Sigmoid colon (tissue), 7 donors: ENCODE data around the gene SMAD9. TPM values are rescaled to one million over a fixed set of nuclear protein-coding genes. Genes with fewer than 3 reads are reported as not detected.
A peak's percentile ranks its signal among the peaks of the same experiment; 100 is the strongest.

Source experiments
- DNase-seq: peaks from one replicate; pipeline ENCODE4 v3.0.0-alpha.2; 2019
- H3K27ac ChIP-seq, 4 donors: fragments of 200-600 bp; sonication (generic); one replicate each; pipeline ENCODE4 v1.5.1; 2016 to 2019; ENCODE audit warnings: mild to moderate bottlenecking in 1 of 4
- H3K27me3 ChIP-seq, 3 donors: fragments of 200-600 bp; sonication (generic); one replicate each; pipeline ENCODE4 v1.5.1; 2019; ENCODE audit warnings: mild to moderate bottlenecking in 1 of 3
- H3K36me3 ChIP-seq, 4 donors: fragments of 200-600 bp; sonication (generic); one replicate each; pipeline ENCODE4 v1.5.1; 2016 to 2019
- H3K4me1 ChIP-seq, 4 donors: fragments of 200-600 bp; sonication (generic); one replicate each; pipeline ENCODE4 v1.5.1; 2017 to 2019
- H3K4me3 ChIP-seq, 4 donors: fragments of 200-600 bp; sonication (generic); one replicate each; pipeline ENCODE4 v1.5.1; 2017 to 2019; ENCODE audit warnings: mild to moderate bottlenecking in 2 of 4, moderate library complexity in 1 of 4
- H3K9me3 ChIP-seq, 4 donors: fragments of 200-600 bp in 3 of 4; sonication (generic) in 3 of 4; one replicate each; pipeline versions ENCODE4 v1.5.1 to v1.6.1; 2013 to 2019
- CTCF ChIP-seq, 4 experiments: fragments of 450-650 bp in 3 of 4; fragments of 200-600 bp in 1 of 4; IDR thresholded peaks; one replicate each; pipeline ENCODE4 v1.5.1; 2016 to 2019; ENCODE audit warnings: antibody characterized with exemption in 4 of 4, mild to moderate bottlenecking in 3 of 4, moderate library complexity in 2 of 4
- EP300 ChIP-seq, 4 donors: sonication (generic); formaldehyde crosslinking; IDR thresholded peaks; one replicate each; pipeline ENCODE4 v1.6.1; 2017; ENCODE audit warnings: antibody characterized with exemption in 4 of 4
- POLR2A ChIP-seq, 2 donors: fragments of 450-650 bp; IDR thresholded peaks; one replicate each; pipeline ENCODE4 v1.6.1; 2016; ENCODE audit warnings: antibody characterized with exemption in 2 of 2, mild to moderate bottlenecking in 2 of 2, moderate library complexity in 2 of 2
- POLR2AphosphoS5 ChIP-seq, 4 donors: sonication (generic); formaldehyde crosslinking; IDR thresholded peaks; one replicate each; pipeline ENCODE4 v1.6.1; 2017; ENCODE audit warnings: antibody characterized with exemption in 4 of 4
- WGBS, 2 donors: extraction: QIAGEN DNeasy Blood & Tissue Kit; methylation state at CpG; one replicate each; pipeline ENCODE4 v1.1.7; 2013; 5-methylcytosine and 5-hydroxymethylcytosine counted together
- intact Hi-C: fragments of 100-400 bp; cut with DNase I; formaldehyde crosslinking; loops from one replicate; pipeline ENCODE4 v1.15.1; 2023
- polyA plus RNA-seq, 3 donors: library from polyadenylated mRNA; stranded (reverse); fragments of 200-250 nt; gene quantifications; one replicate each; pipeline ENCODE4 v1.2.3, GENCODE V29; 2013
- total RNA-seq, 4 donors: library from RNA; depleted of rRNA; stranded (reverse); fragments of >200 nt; gene quantifications; one replicate each; pipeline ENCODE4 v1.1.0, GENCODE V29; 2016
- donor health status: healthy with polysubstance abuse.
- donor health status: Bipolar disorder and iron deficiency.
- donor health status: healthy.

SMAD9 gene
- total and polyA plus RNA-seq, 7 donors, result 1.2 to 33.3 (median 21.7) TPM

- Histone ChIP-seq H3K4me1 (peaks cover 0 to 30% (median 26%) of the 10 kb centered on the region in 4 donors), H3K27ac (peak overlapping the region in 3 of 4 donors; percentile 81 to 89 (median 89)), H3K36me3 (no peaks in the 10 kb centered on the region), H3K4me3 (no peak overlapping the region), H3K9me3 (no peaks in the 10 kb centered on the region), H3K27me3 (no peaks in the 10 kb centered on the region)
- intact Hi-C loops, result no loop called here
- 17 to 64% methylated on average over 10 of the region's 10 CpGs for WGBS, 2 donors
- no peak for TF ChIP-seq CTCF (IDR thresholded peaks at IDR 0.05)
- TF ChIP-seq POLR2AphosphoS5 (IDR thresholded peaks at IDR 0.05), result no peak
- no peak for TF ChIP-seq EP300 (IDR thresholded peaks at IDR 0.05)
- no peak for TF ChIP-seq POLR2A (IDR thresholded peaks at IDR 0.05)
- no peak for DNase-seq
Observed at GRCh38 chr13:36921631-36922301, 1.7 kb upstream of the SMAD9 start.

GRCh38 chr13:36920616-36921185, 663 bp upstream of the SMAD9 start:
- Histone ChIP-seq H3K36me3 (no peaks in the 10 kb centered on the region), H3K27me3 (no peaks in the 10 kb centered on the region), H3K27ac (peak overlapping the region; percentile 81 to 89 (median 86)), H3K9me3 (no peaks in the 10 kb centered on the region), H3K4me1 (peaks cover 0 to 41% (median 30%) of the 10 kb centered on the region in 4 donors), H3K4me3 (peak overlapping the region; percentile 35 to 73 (median 68))
- no peak for DNase-seq
- WGBS, 2 donors, result 33 to 64% methylated on average over 9 of the region's 9 CpGs
- intact Hi-C loops, result no loop called here
- TF ChIP-seq EP300 (IDR thresholded peaks at IDR 0.05) (no peak), CTCF (IDR thresholded peaks at IDR 0.05) (no peak), POLR2A (IDR thresholded peaks at IDR 0.05) (no peak), POLR2AphosphoS5 (IDR thresholded peaks at IDR 0.05) (no peak)

- no peaks in the 10 kb centered on the region for H3K36me3 ChIP-seq
- TF ChIP-seq CTCF (IDR thresholded peaks at IDR 0.05) (no peak), EP300 (IDR thresholded peaks at IDR 0.05) (no peak), POLR2AphosphoS5 (IDR thresholded peaks at IDR 0.05) (peak in 1 of 4 donors; percentile 27), POLR2A (IDR thresholded peaks at IDR 0.05) (no peak)
- intact Hi-C loops, result loop anchor here (5.0 kb wide), 2 partner anchors 78 to 102 kb away; partner anchors contain the start of genes ALG5 and RFXAP
Observed at GRCh38 chr13:36919171-36919832, 736 bp downstream of the SMAD9 start.

GRCh38 chr13:36918246-36919131, 1.5 kb downstream of the SMAD9 start:
- TF ChIP-seq POLR2A (IDR thresholded peaks at IDR 0.05), result no peak
- no peak for TF ChIP-seq POLR2AphosphoS5 (IDR thresholded peaks at IDR 0.05)
- no peak for TF ChIP-seq EP300 (IDR thresholded peaks at IDR 0.05)
- TF ChIP-seq CTCF (IDR thresholded peaks at IDR 0.05), result no peak
- Histone ChIP-seq H3K36me3 (no peaks in the 10 kb centered on the region), H3K27ac (peak overlapping the region; percentile 81 to 89 (median 89)), H3K9me3 (no peaks in the 10 kb centered on the region), H3K4me3 (peak overlapping the region; percentile 51 to 73 (median 68)), H3K4me1 (peaks cover 0 to 55% (median 38%) of the 10 kb centered on the region in 4 donors), H3K27me3 (no peaks in the 10 kb centered on the region)
- intact Hi-C loops, result loop anchor here (5.0 kb wide), 2 partner anchors 79 to 101 kb away; partner anchors contain the start of genes ALG5 and RFXAP
- no peak for DNase-seq
- WGBS, 2 donors, result 27 to 33% methylated on average over 12 of the region's 12 CpGs

More at GRCh38 chr13:36919171-36919832, 736 bp downstream of the SMAD9 start:
- WGBS, 2 donors, result 1 to 2% methylated on average over 51 of the region's 51 CpGs
- Histone ChIP-seq H3K27me3 (no peaks in the 10 kb centered on the region), H3K9me3 (no peaks in the 10 kb centered on the region), H3K4me1 (peaks cover 0 to 55% (median 38%) of the 10 kb centered on the region in 4 donors), H3K4me3 (peak overlapping the region; percentile 51 to 73 (median 68)), H3K27ac (peak overlapping the region; percentile 81 to 89 (median 89))
- peak; percentile 68 for DNase-seq
